IMR-90 (cell line): ENCODE data around the gene GSPT1. TPM values are rescaled to one million over a fixed set of nuclear protein-coding genes. Genes with fewer than 3 reads are reported as not detected.
"Not testable (repeated sequence)": the region's sequence is repeated elsewhere in the genome, so short reads cannot be mapped to it uniquely, and the experiment has no call there.

Source experiments
- ATAC-seq: fragments of 200-7000 bp; cut with Tn5 transposase; 2 replicates; pipeline ENCODE4 v1.9.1; 2020; ENCODE audit warnings: low read depth, mild to moderate bottlenecking, moderate library complexity
- BruUV-seq: library from RNA; stranded (reverse); fragments of 400-500 nt; replicated peaks from 2 replicates; lab custom pipeline; 2021; lab: Mats Ljungman, UMichigan
- CTCF ChIA-PET: fragments of 300-600 bp; formaldehyde crosslinking; extraction: SDS; loops from one replicate; lab custom pipeline; 2021; ENCODE audit warnings: antibody characterized with exemption; lab: Yijun Ruan, JAX
- POLR2A ChIA-PET: fragments of 300-600 bp; sonication (Branson Sonifier 250); formaldehyde crosslinking; loops from one replicate; lab custom pipeline; 2022; ENCODE audit warnings: antibody characterized with exemption; ENCODE audit not compliant: unreplicated experiment; lab: Charles Lee
- DNase-seq: peaks from one replicate; pipeline ENCODE4 v3.0.0; 2013
- H2AFZ ChIP-seq: replicated peaks from 2 replicates; pipeline ENCODE3; 2013; ENCODE audit warnings: low read length, mild to moderate bottlenecking; ENCODE audit not compliant: poor library complexity
- H2AK5ac ChIP-seq: 2 replicates; pipeline ENCODE4 v1.6.1; 2013; ENCODE audit warnings: low read depth, low read length, inconsistent platforms
- H2AK9ac ChIP-seq: replicated peaks from 2 replicates; pipeline ENCODE3; 2013; ENCODE audit warnings: mild to moderate bottlenecking, low read depth, low read length, moderate library complexity; ENCODE audit not compliant: poor library complexity
- H2BK120ac ChIP-seq: 2 replicates; pipeline ENCODE4 v1.6.1; 2013; ENCODE audit warnings: low read depth, low read length, inconsistent platforms
- H2BK15ac ChIP-seq: 3 replicates; pipeline ENCODE4 v1.6.1; 2013; ENCODE audit warnings: low read depth, low read length, inconsistent platforms
- H2BK20ac ChIP-seq: 2 replicates; pipeline ENCODE4 v1.6.1; 2013; ENCODE audit warnings: low read depth, mild to moderate bottlenecking, inconsistent platforms, low read length, moderate library complexity
- H2BK5ac ChIP-seq: 2 replicates; pipeline ENCODE4 v1.6.1; 2013; ENCODE audit warnings: mild to moderate bottlenecking, low read depth, low read length, inconsistent platforms; ENCODE audit not compliant: poor library complexity, severe bottlenecking
- H3K14ac ChIP-seq: replicated peaks from 2 replicates; pipeline ENCODE4 v1.6.1; 2013; ENCODE audit warnings: low read depth, low read length, inconsistent platforms
- H3K18ac ChIP-seq: 2 replicates; pipeline ENCODE4 v1.6.1; 2013; ENCODE audit warnings: low read depth, low read length, control low read depth
- H3K23ac ChIP-seq: 2 replicates; pipeline ENCODE4 v1.6.1; 2013; ENCODE audit warnings: low read depth, low read length, inconsistent platforms
- H3K27ac ChIP-seq: 2 replicates; pipeline ENCODE4 v1.5.1; 2013; ENCODE audit warnings: mild to moderate bottlenecking, control low read depth, low read length; ENCODE audit not compliant: insufficient read depth
- H3K27me3 ChIP-seq: 2 replicates; pipeline ENCODE4 v1.6.1; 2013; ENCODE audit warnings: low read length; ENCODE audit not compliant: control insufficient read depth, insufficient read depth
- H3K36me3 ChIP-seq: 2 replicates; pipeline ENCODE4 v1.6.1; 2013; ENCODE audit warnings: low read length, mixed read lengths; ENCODE audit not compliant: control insufficient read depth, insufficient read depth
- H3K4ac ChIP-seq: 2 replicates; pipeline ENCODE4 v1.6.1; 2013; ENCODE audit warnings: low read depth, low read length, inconsistent platforms
- H3K4me1 ChIP-seq: 2 replicates; pipeline ENCODE4 v1.6.1; 2013; ENCODE audit warnings: low read length, mixed read lengths; ENCODE audit not compliant: control insufficient read depth, insufficient read depth
- H3K4me2 ChIP-seq: 2 replicates; pipeline ENCODE4 v1.6.1; 2013; ENCODE audit warnings: low read depth, mild to moderate bottlenecking, control low read depth, low read length, moderate library complexity
- H3K4me3 ChIP-seq: 2 replicates; pipeline ENCODE4 v1.5.1; 2013; ENCODE audit warnings: low read depth, mild to moderate bottlenecking, control low read depth, low read length, moderate library complexity; ENCODE audit not compliant: insufficient read depth
- H3K56ac ChIP-seq: 2 replicates; pipeline ENCODE4 v1.6.1; 2013; ENCODE audit warnings: low read length, inconsistent platforms; ENCODE audit not compliant: insufficient read depth; ENCODE audit errors: extremely low read depth
- H3K79me1 ChIP-seq, 2 experiments: 2 replicates each; pipeline ENCODE4 v1.6.1; 2013; ENCODE audit warnings: low read length in 2 of 2, inconsistent platforms in 1 of 2, low read depth in 1 of 2
- H3K9ac ChIP-seq: 2 replicates; pipeline ENCODE4 v1.6.1; 2013; ENCODE audit warnings: low read depth, low read length, control low read depth
- H3K9me1 ChIP-seq: 2 replicates; pipeline ENCODE4 v1.6.1; 2013; ENCODE audit warnings: low read length, inconsistent platforms; ENCODE audit not compliant: insufficient read depth
- H3K9me3 ChIP-seq: 2 replicates; pipeline ENCODE4 v1.6.1; 2013; ENCODE audit warnings: low read length; ENCODE audit not compliant: control insufficient read depth, insufficient read depth
- H4K20me1 ChIP-seq: 2 replicates; pipeline ENCODE4 v1.6.1; 2013; ENCODE audit warnings: low read length, inconsistent platforms; ENCODE audit not compliant: insufficient read depth
- H4K5ac ChIP-seq: 2 replicates; pipeline ENCODE4 v1.6.1; 2013; ENCODE audit warnings: mild to moderate bottlenecking, low read depth, low read length, control low read depth
- H4K8ac ChIP-seq, 2 experiments: 2 replicates each; pipeline ENCODE4 v1.6.1; 2013; ENCODE audit warnings: low read depth in 2 of 2, low read length in 2 of 2, control low read depth in 1 of 2, inconsistent platforms in 1 of 2
- H4K91ac ChIP-seq: 2 replicates; pipeline ENCODE4 v1.6.1; 2013; ENCODE audit warnings: low read depth, low read length, inconsistent platforms; ENCODE audit not compliant: insufficient read depth
- CHD1 ChIP-seq: IDR thresholded peaks from 2 replicates; pipeline ENCODE4 v1.6.1; 2012; ENCODE audit warnings: low read depth, low read length, improper control_type of control experiment
- FOS ChIP-seq: fragments of 150-350 bp; IDR thresholded peaks from 2 replicates; pipeline ENCODE4 v1.6.1; 2016; ENCODE audit warnings: low read depth, low read length
- NFE2L2 ChIP-seq: fragments of 150-350 bp; IDR thresholded peaks from 2 replicates; pipeline ENCODE4 v1.6.1; 2016; ENCODE audit warnings: low read depth, mild to moderate bottlenecking, low read length
- POLR2A ChIP-seq: IDR thresholded peaks from 2 replicates; pipeline ENCODE4 v1.6.1; 2012; ENCODE audit warnings: mild to moderate bottlenecking, low read depth, low read length
- RAD21 ChIP-seq: IDR thresholded peaks from 2 replicates; pipeline ENCODE4 v1.6.1; 2012; ENCODE audit warnings: low read length, improper control_type of control experiment
- RCOR1 ChIP-seq: IDR thresholded peaks from 2 replicates; pipeline ENCODE4 v1.6.1; 2012; ENCODE audit warnings: mild to moderate bottlenecking, low read length, improper control_type of control experiment; ENCODE audit not compliant: insufficient replicate concordance
- WGBS, 2 experiments: methylation state at CpG; one replicate each; pipeline versions ENCODE4 v1.1.5 to v1.1.7; 2013; ENCODE audit warnings: missing lambda C conversion rate in 2 of 2; ENCODE audit not compliant: insufficient read length in 1 of 2; ENCODE audit errors: extremely low coverage in 2 of 2; 5-methylcytosine and 5-hydroxymethylcytosine counted together
- dilution Hi-C: fragments of 300-500 bp; cut with HindIII; formaldehyde crosslinking; loops from one replicate; pipeline ENCODE4 v1.14.3; 2018; ENCODE audit warnings: low sequenced_read_pairs; ENCODE audit not compliant: unreplicated experiment
- in situ Hi-C: fragments of 300-500 bp; cut with MboI; formaldehyde crosslinking; loops from 3 replicates; pipeline ENCODE4 v1.14.3; 2019; ENCODE audit warnings: low sequenced_read_pairs, inconsistent platforms, mixed read lengths
- intact Hi-C: fragments of 100-400 bp; cut with micrococcal nuclease; formaldehyde crosslinking; loops from 2 replicates; pipeline ENCODE4 v1.10.0; 2022
- polyA plus RNA-seq, 3 experiments: library from polyadenylated mRNA; depleted of rRNA; stranded (reverse); fragments of >200 nt; gene quantifications; 2 replicates each; pipeline ENCODE4 v1.2.3, GENCODE V29; 2012; ENCODE audit warnings: low replicate concordance in 1 of 3
- total RNA-seq: library from RNA; depleted of rRNA; stranded (reverse); fragments of >200 nt; gene quantifications from 2 replicates; pipeline ENCODE4 v1.2.3, GENCODE V29; 2012

GSPT1 gene
- total and polyA plus RNA-seq, 2 of the 4 experiments (the other 2 are of a cell fraction), result 76.3 to 84.8 TPM

GRCh38 chr16:11963706-11964105 lies 48.0 kb upstream of the GSPT1 start:
- Histone ChIP-seq H3K79me1 (no peaks in the 10 kb centered on the region), H2BK20ac (no peak overlapping the region), H3K56ac (no peak overlapping the region), H2BK5ac (no peak overlapping the region), H3K4ac (no peak overlapping the region), H3K36me3 (no peaks in the 10 kb centered on the region), H4K91ac (no peak overlapping the region), H3K4me3 (no peak overlapping the region), H2BK120ac (no peak overlapping the region), H3K23ac (no peak overlapping the region), H2AK5ac (no peak overlapping the region), H4K5ac (no peak overlapping the region), H2AK9ac (no peak overlapping the region), H3K4me2 (no peak overlapping the region), H3K9ac (no peak overlapping the region), H3K14ac (no peak overlapping the region), H2BK15ac (no peak overlapping the region), H3K27ac (no peak overlapping the region), H3K9me3 (no peaks in the 10 kb centered on the region), H3K9me1 (no peaks in the 10 kb centered on the region), H3K4me1 (peaks cover 5% of the 10 kb centered on the region; the same call in 1 of the 2 replicates), H3K27me3 (no peaks in the 10 kb centered on the region), H4K20me1 (no peaks in the 10 kb centered on the region), H2AFZ (no peak overlapping the region), H3K18ac (no peak overlapping the region), H4K8ac (no peak overlapping the region)
- dilution Hi-C loops, result no loop called here
- in situ Hi-C loops, result no loop called here
- DNase-seq, result no peak
- intact Hi-C loops, result no loop called here
- TF ChIP-seq CHD1, result no peak
- no peak for TF ChIP-seq NFE2L2
- TF ChIP-seq RCOR1, result no peak
- TF ChIP-seq FOS, result no peak
- TF ChIP-seq POLR2A, result no peak
- no peak for TF ChIP-seq RAD21
- BruUV-seq, result no TSS peak
- POLR2A ChIA-PET, result no interaction called here
- no peak for ATAC-seq
- CTCF ChIA-PET, result interaction anchor here (0.6 kb wide), 1 partner anchor 596 kb away, joined by 3 read pairs; no protein-coding TSS in a partner anchor
- no CpG with 5 or more reads among the region's 6 CpGs for WGBS, 2 experiments

DNA sequence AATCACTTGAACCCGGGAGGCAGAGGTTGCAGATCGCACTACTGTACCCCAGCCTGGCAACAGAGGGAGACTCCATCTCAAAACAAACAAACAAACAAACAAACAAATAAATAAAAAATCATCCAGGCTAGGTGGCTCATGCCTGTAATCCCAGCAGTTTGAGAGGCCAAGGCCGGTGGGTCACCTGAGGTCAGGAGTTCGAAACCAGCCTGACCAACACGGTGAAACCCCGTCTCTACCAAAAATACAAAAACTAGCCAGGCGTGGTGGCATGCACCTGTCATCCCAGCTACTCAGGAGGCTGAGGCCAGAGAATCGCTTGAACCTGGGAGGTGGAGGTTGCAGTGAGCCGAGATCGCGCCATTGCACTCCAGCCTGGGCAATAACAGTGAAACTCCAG lies 47.2 kb upstream of the GSPT1 start:
- H4K91ac ChIP-seq, H2BK15ac ChIP-seq, DNase-seq, H3K4me3 ChIP-seq, H2AK9ac ChIP-seq, in situ Hi-C loops, H3K23ac ChIP-seq, H3K4me2 ChIP-seq, H3K9me3 ChIP-seq, H4K8ac ChIP-seq, H2BK5ac ChIP-seq, POLR2A ChIA-PET, H3K4me1 ChIP-seq, H2AFZ ChIP-seq, H3K27ac ChIP-seq, H3K36me3 ChIP-seq, H3K9ac ChIP-seq, intact Hi-C loops, H3K18ac ChIP-seq, ATAC-seq, H3K9me1 ChIP-seq, H3K56ac ChIP-seq, H3K79me1 ChIP-seq, H3K4ac ChIP-seq, H3K14ac ChIP-seq, H2BK20ac ChIP-seq, CTCF ChIA-PET, H4K5ac ChIP-seq, BruUV-seq, H3K27me3 ChIP-seq, H4K20me1 ChIP-seq, H2AK5ac ChIP-seq, H2BK120ac ChIP-seq, dilution Hi-C loops: not testable (repeated sequence)
- WGBS, 2 experiments, result 87% methylated on average over 3 of the region's 11 CpGs; no CpG with 5 or more reads in 1 of the 2 experiments
